Neural progenitor cell (in vitro differentiated cells): ENCODE measurements around the gene KLHL33.

Source experiments
- CTCF ChIP-seq: fragments of 200-600 bp; sonication (generic); IDR thresholded peaks from 2 replicates; pipeline ENCODE4 v1.5.1; 2017; ENCODE audit warnings: antibody characterized with exemption, mild to moderate bottlenecking
- EZH2 ChIP-seq: fragments of 200-600 bp; sonication (generic); IDR thresholded peaks from 2 replicates; pipeline ENCODE4 v1.6.1; 2017; ENCODE audit warnings: antibody characterized with exemption, mild to moderate bottlenecking, moderate library complexity

GRCh38 chr14:20418501-20418909 is 17.5 kb downstream of the KLHL33 start:
- TF ChIP-seq CTCF (no peak), EZH2 (no peak)
